Putamen (tissue), 1 donor: Measurements from ENCODE around the gene SIAH3.

Experiments used
- DNase-seq: peaks from one replicate; pipeline ENCODE4 v3.0.0-alpha.2; 2016; ENCODE audit warnings: low spot score

SIAH3 gene

GRCh38 chr13:45861322-45861721, 9.8 kb upstream of the SIAH3 start:
- no peak for DNase-seq

- no peak for DNase-seq
Measured at GRCh38 chr13:45860240-45860639, 8.7 kb upstream of the SIAH3 start.

GRCh38 chr13:45859705-45860104, 8.2 kb upstream of the SIAH3 start:
- DNase-seq, result no peak

- no peak for DNase-seq
Measured at GRCh38 chr13:45852494-45852893, 941 bp upstream of the SIAH3 start.

GRCh38 chr13:45851956-45852355, 403 bp upstream of the SIAH3 start:
- no peak for DNase-seq

GRCh38 chr13:45850027-45850613, 1.4 kb downstream of the SIAH3 start:
- no peak for DNase-seq

GRCh38 chr13:45849408-45849807, 2.1 kb downstream of the SIAH3 start:
- DNase-seq, result no peak

GRCh38 chr13:45847554-45848224, 3.9 kb downstream of the SIAH3 start:
- DNase-seq, result no peak

GRCh38 chr13:45846681-45847080, 4.9 kb downstream of the SIAH3 start:
- DNase-seq, result no peak

- DNase-seq, result no peak
Measured at GRCh38 chr13:45838171-45838745, 13.3 kb downstream of the SIAH3 start.

- DNase-seq, result no peak
Measured at GRCh38 chr13:45837111-45837510, 14.4 kb downstream of the SIAH3 start.

GRCh38 chr13:45834411-45834994, 17.1 kb downstream of the SIAH3 start:
- DNase-seq, result no peak

GRCh38 chr13:45833663-45834375, 17.7 kb downstream of the SIAH3 start:
- no peak for DNase-seq

GRCh38 chr13:45833242-45833641, 18.3 kb downstream of the SIAH3 start:
- DNase-seq, result no peak

- no peak for DNase-seq
Measured at GRCh38 chr13:45831851-45832250, 19.7 kb downstream of the SIAH3 start.

GRCh38 chr13:45830121-45830520, 21.4 kb downstream of the SIAH3 start:
- no peak for DNase-seq

- DNase-seq, result no peak
Measured at GRCh38 chr13:45828256-45828968, 23.1 kb downstream of the SIAH3 start.

GRCh38 chr13:45827318-45827717, 24.2 kb downstream of the SIAH3 start:
- no peak for DNase-seq

GRCh38 chr13:45826731-45827130, 24.8 kb downstream of the SIAH3 start:
- DNase-seq, result no peak

- DNase-seq, result no peak
Measured at GRCh38 chr13:45825387-45825650, 26.2 kb downstream of the SIAH3 start.

- no peak for DNase-seq
Measured at GRCh38 chr13:45823583-45823982, 28.0 kb downstream of the SIAH3 start.

GRCh38 chr13:45821811-45822210, 29.7 kb downstream of the SIAH3 start:
- no peak for DNase-seq
